WI38 (cell line): ENCODE measurements around the gene BCCIP.

Experiments used
- H3K4me3 ChIP-seq: 2 replicates; pipeline ENCODE4 v1.5.1; 2011; ENCODE audit warnings: low read depth, mild to moderate bottlenecking, control low read depth, low read length
- TF ChIP-seq, protein P1 (sequence below): IDR thresholded peaks from 2 replicates; pipeline ENCODE4 v1.5.1; 2012; ENCODE audit warnings: low read depth, mild to moderate bottlenecking, control low read depth, low read length

The BCCIP gene

DNA sequence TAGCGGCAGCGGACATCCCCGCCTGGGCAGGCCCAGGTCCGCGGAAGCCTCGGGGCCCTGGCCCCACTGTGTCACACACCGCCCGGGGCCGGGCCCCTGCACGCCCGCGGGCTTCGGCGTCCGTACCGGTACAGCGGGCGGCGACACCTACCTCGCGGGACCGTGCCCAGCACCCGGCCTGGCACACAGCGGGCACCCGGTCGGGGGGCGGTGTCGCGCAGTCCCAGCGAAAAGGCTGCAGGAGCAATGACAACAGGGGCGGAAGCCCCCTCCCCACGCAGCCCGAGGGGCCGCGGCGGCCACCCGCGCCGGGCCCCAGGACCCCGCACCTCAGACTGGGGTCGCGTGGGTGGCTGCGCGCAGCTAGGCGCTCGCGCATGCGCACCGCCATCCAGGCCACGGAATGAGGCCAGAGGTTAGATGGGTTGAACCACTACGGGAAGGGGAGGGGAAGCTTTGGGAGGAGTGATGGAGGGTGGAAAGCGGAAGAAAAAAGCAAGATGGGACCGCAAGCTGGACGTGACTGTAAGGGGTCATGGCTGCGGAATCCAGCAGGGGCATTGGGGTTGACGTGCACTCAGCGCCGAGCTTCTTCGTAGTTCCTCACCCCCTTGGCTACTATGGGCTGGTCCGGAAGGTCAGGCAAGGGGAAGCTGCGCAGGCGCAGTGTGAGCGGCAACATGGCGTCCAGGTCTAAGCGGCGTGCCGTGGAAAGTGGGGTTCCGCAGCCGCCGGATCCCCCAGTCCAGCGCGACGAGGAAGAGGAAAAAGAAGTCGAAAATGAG, at the start of gene BCCIP, which contains the start of gene UROS:
Gene BCCIP (plus strand): TSS at position 669 of the 785 bp plus-strand sequence. CDS start 12 bp downstream, at position 681.
Gene UROS (minus strand): TSS at position 381 of the 785 bp plus-strand sequence. CDS start 6,759 bp downstream, outside the sequence.
- H3K4me3 ChIP-seq = peak within 1 kb of the TSS; percentile 98
- TF ChIP-seq, protein P1, sequence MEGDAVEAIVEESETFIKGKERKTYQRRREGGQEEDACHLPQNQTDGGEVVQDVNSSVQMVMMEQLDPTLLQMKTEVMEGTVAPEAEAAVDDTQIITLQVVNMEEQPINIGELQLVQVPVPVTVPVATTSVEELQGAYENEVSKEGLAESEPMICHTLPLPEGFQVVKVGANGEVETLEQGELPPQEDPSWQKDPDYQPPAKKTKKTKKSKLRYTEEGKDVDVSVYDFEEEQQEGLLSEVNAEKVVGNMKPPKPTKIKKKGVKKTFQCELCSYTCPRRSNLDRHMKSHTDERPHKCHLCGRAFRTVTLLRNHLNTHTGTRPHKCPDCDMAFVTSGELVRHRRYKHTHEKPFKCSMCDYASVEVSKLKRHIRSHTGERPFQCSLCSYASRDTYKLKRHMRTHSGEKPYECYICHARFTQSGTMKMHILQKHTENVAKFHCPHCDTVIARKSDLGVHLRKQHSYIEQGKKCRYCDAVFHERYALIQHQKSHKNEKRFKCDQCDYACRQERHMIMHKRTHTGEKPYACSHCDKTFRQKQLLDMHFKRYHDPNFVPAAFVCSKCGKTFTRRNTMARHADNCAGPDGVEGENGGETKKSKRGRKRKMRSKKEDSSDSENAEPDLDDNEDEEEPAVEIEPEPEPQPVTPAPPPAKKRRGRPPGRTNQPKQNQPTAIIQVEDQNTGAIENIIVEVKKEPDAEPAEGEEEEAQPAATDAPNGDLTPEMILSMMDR = no peak

DNA sequence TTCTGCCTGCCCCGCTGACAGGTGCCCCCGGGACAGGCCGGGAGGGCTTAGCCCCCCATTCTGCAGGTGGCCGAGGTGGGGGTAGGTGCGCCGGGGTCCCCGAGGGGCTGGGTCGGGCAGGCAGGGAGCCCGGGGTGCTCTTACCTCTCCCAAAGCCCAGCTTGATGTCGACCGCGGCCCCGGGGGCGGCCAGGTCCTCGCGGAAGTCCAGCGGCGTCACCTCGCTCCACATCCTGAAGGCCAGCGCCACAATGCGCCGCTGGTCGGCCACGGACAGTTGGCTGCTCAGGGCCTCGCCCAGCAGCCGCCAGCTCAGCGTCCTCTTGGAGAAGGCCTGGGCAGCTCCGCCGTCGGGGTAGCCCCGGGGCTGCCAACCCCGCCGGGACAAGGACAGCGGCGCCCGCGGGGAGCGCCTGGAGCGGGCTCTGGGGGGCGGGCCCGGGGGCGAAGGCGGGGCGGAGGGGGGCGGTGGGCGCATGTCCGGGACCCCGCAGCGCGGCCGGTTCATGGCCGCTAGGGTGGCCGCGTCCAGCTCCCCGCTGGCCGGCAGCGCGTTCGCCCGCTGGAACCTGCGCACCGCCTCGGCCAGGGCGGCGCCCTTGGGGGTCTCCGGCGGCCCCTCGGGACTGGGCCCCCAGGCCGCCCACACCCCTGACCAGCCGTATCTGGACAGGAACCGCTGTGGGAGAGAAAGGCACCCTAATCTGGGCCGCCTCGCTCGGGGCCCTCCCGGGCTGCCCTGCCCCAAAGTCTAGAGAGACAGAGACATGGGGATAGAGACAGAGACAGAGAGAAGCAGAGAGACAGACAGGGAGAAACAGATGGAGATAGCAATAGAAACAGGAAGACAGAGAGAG, 49.4 kb upstream of the BCCIP start:
- H3K4me3 ChIP-seq = no peak overlapping the region
- TF ChIP-seq, protein P1 = no peak

DNA sequence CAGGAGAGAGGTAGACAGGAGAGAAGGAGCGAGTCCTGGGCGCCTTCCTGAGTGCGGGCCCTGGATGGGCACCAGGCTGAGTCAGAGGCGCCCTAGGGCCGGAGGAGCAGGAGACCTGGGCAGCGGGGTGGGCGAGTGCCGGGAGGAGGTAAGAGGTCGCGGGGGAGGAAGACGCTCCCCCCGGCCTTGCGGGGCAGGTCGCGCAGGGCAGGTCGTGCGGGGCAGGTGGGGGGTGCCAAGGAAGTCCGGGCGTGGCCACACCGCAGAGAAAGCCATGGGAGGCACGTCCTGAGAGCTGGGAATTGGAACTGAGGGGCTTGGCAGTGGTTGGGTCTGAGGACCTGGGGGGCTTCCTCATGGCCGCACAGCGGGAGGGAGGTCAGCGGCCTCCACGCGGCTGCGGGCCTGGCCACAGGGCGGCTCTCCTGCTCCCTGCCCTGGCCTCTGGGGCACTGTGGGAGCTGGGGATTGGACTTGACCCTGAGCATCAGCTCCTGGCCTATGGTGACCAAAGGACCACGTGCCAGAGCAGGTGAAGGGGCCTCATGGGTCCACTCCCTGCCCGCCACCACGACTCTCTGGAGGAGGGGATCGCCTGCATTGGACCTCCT, 48.7 kb upstream of the BCCIP start:
- TF ChIP-seq, protein P1 = no peak
- H3K4me3 ChIP-seq = no peak overlapping the region

DNA sequence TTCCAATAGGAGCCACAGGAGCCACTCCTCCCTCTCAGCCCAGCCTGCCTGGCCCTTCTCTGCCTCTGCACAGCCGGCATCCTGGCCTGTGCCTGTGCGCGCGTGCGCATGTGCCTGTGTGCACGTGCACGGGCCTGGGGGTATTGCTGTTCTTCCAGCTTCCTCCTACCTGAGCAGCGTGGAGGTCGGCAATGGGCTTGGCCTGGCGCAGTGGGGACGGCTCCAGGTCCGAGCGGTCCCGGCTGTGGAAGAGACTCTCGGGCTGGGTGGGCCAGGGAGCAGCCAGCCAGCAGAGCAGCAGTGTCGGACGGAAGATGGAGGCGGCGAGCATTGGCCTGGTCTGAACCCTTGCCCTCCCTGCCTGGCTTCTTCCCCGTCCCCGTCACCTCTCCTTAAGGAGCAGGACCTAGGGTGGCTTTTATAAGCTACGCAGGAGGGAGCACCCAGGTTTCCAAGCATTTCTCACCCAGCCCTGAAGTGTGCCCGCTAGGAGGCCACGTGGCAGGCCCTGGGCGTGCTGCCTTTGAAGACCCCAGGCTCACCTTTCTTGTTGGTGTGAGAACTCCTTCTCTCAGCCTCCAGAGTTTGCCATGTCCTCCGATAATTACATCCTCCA, 47.7 kb upstream of the BCCIP start, which contains the start of gene MMP21:
Gene MMP21 (minus strand): TSS at position 331 of the 616 bp plus-strand sequence. CDS start 0 bp downstream, at position 331.
- H3K4me3 ChIP-seq = no peak within 1 kb of the TSS
- TF ChIP-seq, protein P1 = no peak

DNA sequence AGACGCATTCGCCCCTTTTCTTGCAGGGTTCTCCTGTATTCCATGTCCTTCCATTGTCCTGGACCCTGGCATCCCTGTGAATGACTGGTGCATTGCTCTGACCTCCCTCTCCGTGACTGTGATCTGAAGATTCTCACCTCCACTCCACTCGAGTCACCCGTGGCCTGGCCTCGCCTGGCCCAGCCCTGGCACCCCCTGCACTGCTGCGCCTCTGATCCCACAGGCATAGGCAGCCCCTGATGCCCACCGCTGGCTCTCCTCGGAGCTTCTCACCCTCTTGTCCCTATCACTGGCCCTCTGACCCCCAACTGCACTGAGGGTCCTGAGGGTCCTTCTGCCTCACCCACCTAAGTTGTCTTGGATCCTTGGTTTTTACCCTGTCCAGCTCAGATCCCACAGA, 45.5 kb upstream of the BCCIP start:
- no peak overlapping the region for H3K4me3 ChIP-seq
- TF ChIP-seq, protein P1 = no peak

DNA sequence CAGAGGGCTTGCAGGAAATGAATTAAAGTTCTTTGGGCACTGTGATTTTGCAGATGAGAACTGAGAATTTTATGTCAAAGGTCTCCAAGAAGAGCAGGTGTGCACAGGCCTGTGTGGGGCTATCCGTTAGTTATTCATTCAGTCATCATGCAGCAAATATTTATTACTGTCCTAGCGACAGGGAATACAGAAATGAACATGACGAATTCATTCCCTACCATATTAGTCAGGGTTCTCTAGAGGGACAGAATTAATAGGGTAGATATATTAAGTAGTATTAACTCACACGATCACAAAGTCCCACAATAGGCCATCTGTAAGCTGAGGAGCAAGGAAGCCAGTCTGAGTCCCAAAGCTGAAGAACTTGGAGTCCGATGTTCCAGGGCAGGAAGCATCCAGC, 44.8 kb upstream of the BCCIP start:
- TF ChIP-seq, protein P1 = no peak
- no peak overlapping the region for H3K4me3 ChIP-seq
